HepG2 (cell line): ENCODE data around the gene PIGN. TPM values are rescaled to one million over a fixed set of nuclear protein-coding genes. Genes with fewer than 3 reads are reported as not detected.

Experiments
- ATAC-seq: fragments of 200-7000 bp; cut with Tn5 transposase; 3 replicates; pipeline ENCODE4 v1.9.1; 2020; ENCODE audit warnings: mild to moderate bottlenecking, moderate library complexity
- BruUV-seq: library from RNA; stranded (reverse); fragments of 400-500 nt; replicated peaks from 2 replicates; lab custom pipeline; 2021; lab: Mats Ljungman, UMichigan
- CTCF ChIA-PET: fragments of 300-600 bp; formaldehyde crosslinking; extraction: SDS; loops from one replicate; lab custom pipeline; 2021; ENCODE audit warnings: low total read pairs, inconsistent platforms, low intra/inter-chr PET ratio; lab: Yijun Ruan, JAX
- POLR2A ChIA-PET: fragments of 350-600 bp; sonication (Branson Sonifier 250); formaldehyde crosslinking; loops from one replicate; lab custom pipeline; 2020; ENCODE audit warnings: antibody characterized with exemption, inconsistent platforms; lab: Yijun Ruan, JAX
- DNase-seq: peaks from one replicate; pipeline ENCODE4 v3.0.0-alpha.2; 2015; ENCODE audit warnings: low spot score
- FAIRE-seq: peaks from 3 replicates; lab custom pipeline; 2011; peaks lifted over from hg19 to GRCh38; lab: Jason Lieb, UNC
- H2AFZ ChIP-seq: one replicate; pipeline ENCODE4 v1.6.1; 2011; ENCODE audit warnings: low read length, inconsistent platforms
- H3K27ac ChIP-seq: fragments of 300-600 bp; 3 replicates; pipeline ENCODE4 v1.8.0; 2011; ENCODE audit warnings: mixed run types, mild to moderate bottlenecking, mixed read lengths, low read length, inconsistent platforms; ENCODE audit not compliant: insufficient read depth; ENCODE audit errors: extremely low read length
- H3K27me3 ChIP-seq, 2 experiments: fragments of 200-600 bp in 1 of 2; 2 replicates in 1 of 2; 3 replicates in 1 of 2; pipeline versions ENCODE4 v1.6.0 to v1.8.0; 2011; ENCODE audit warnings: low read length in 2 of 2, mild to moderate bottlenecking in 2 of 2, moderate library complexity in 2 of 2, inconsistent platforms in 1 of 2; ENCODE audit not compliant: insufficient read depth in 2 of 2, control insufficient read depth in 1 of 2
- H3K36me3 ChIP-seq, 2 experiments: fragments of 200-600 bp in 1 of 2; replicated peaks in 1 of 2; 2 replicates in 1 of 2; 3 replicates in 1 of 2; pipeline versions ENCODE4 v1.5.1 to v1.8.0; 2011; ENCODE audit warnings: low read length in 2 of 2, inconsistent platforms in 1 of 2; ENCODE audit not compliant: insufficient read depth in 2 of 2, control insufficient read depth in 1 of 2
- H3K4me1 ChIP-seq: 2 replicates; pipeline ENCODE4 v1.5.1; 2012; ENCODE audit warnings: low read length, inconsistent platforms; ENCODE audit not compliant: insufficient read depth
- H3K4me2 ChIP-seq: 2 replicates; pipeline ENCODE4 v1.6.0; 2011; ENCODE audit warnings: low read depth, low read length, inconsistent platforms
- H3K4me3 ChIP-seq, 3 experiments: fragments of 200-600 bp in 1 of 3; sonication (generic), shearing (Covaris generic) in 1 of 3; replicated peaks in 1 of 3; 2 replicates each; pipeline ENCODE4 v1.5.1; 2011 to 2016; ENCODE audit warnings: low read length in 3 of 3, inconsistent platforms in 2 of 3, low read depth in 2 of 3, mild to moderate bottlenecking in 2 of 3, control low read depth in 1 of 3, mixed read lengths in 1 of 3; ENCODE audit not compliant: insufficient read depth in 1 of 3
- H3K79me2 ChIP-seq: one replicate; pipeline ENCODE4 v1.6.1; 2011; ENCODE audit warnings: low read length, inconsistent platforms; ENCODE audit not compliant: insufficient read depth
- H3K9ac ChIP-seq: 2 replicates; pipeline ENCODE4 v1.6.0; 2011; ENCODE audit warnings: mild to moderate bottlenecking, low read depth, low read length, inconsistent platforms; ENCODE audit not compliant: insufficient read depth
- H3K9me3 ChIP-seq: 2 replicates; pipeline ENCODE4 v1.5.1; 2012; ENCODE audit warnings: mild to moderate bottlenecking, low read length
- H4K20me1 ChIP-seq: 2 replicates; pipeline ENCODE4 v1.6.0; 2011; ENCODE audit warnings: inconsistent platforms, mild to moderate bottlenecking, low read length, moderate library complexity; ENCODE audit not compliant: insufficient read depth
- HNRNPL ChIP-seq: fragments of 200-400 bp; formaldehyde crosslinking; IDR thresholded peaks from 2 replicates; pipeline ENCODE4 v1.6.1; 2017; ENCODE audit warnings: mild to moderate bottlenecking, low read depth, low read length
- IRF2 ChIP-seq: IDR thresholded peaks from 2 replicates; pipeline ENCODE4 v1.6.1; 2018; ENCODE audit warnings: missing genetic modification reagents, missing compliant biosample characterization
- MYNN ChIP-seq: sonication (generic); formaldehyde crosslinking; IDR thresholded peaks from 2 replicates; pipeline ENCODE4 v1.4.0; 2020; ENCODE audit warnings: mild to moderate bottlenecking, low read depth, missing genetic modification reagents
- TARDBP ChIP-seq: sonication (generic); formaldehyde crosslinking; IDR thresholded peaks from 2 replicates; pipeline ENCODE4 v1.8.0; 2022; ENCODE audit warnings: mild to moderate bottlenecking, missing genetic modification reagents
- ZBTB21 ChIP-seq: sonication (generic); formaldehyde crosslinking; IDR thresholded peaks from 2 replicates; pipeline ENCODE4 v1.4.0; 2020; ENCODE audit warnings: missing genetic modification reagents
- ZNF10 ChIP-seq: sonication (generic); formaldehyde crosslinking; IDR thresholded peaks from 2 replicates; pipeline ENCODE4 v1.4.0; 2020; ENCODE audit warnings: mild to moderate bottlenecking, low read depth, missing genetic modification reagents, borderline replicate concordance
- ZNF251 ChIP-seq: sonication (generic); formaldehyde crosslinking; IDR thresholded peaks from 2 replicates; pipeline ENCODE4 v1.9.0; 2021; ENCODE audit warnings: mild to moderate bottlenecking, missing genetic modification reagents
- ZNF781 ChIP-seq: sonication (generic); formaldehyde crosslinking; IDR thresholded peaks from 2 replicates; pipeline ENCODE4 v1.5.1; 2020; ENCODE audit warnings: borderline replicate concordance, mild to moderate bottlenecking, missing genetic modification reagents; ENCODE audit errors: not compliant biosample characterization
- ZZZ3 ChIP-seq: sonication (generic); formaldehyde crosslinking; IDR thresholded peaks from 2 replicates; pipeline ENCODE4 v1.4.0; 2020; ENCODE audit warnings: missing genetic modification reagents, mild to moderate bottlenecking, borderline replicate concordance
- WGBS: methylation state at CpG from one replicate; pipeline ENCODE4 v1.1.6; 2017; ENCODE audit warnings: low lambda C conversion rate; 5-methylcytosine and 5-hydroxymethylcytosine counted together
- in situ Hi-C: cut with HindIII; loops from 2 replicates; pipeline ENCODE4 v1.10.0; 2017; ENCODE audit warnings: low pct_unique_long_range_greater_than_20kb; ENCODE audit not compliant: extremely low pct_ligation_motif_present
- intact Hi-C: fragments of 100-400 bp; cut with micrococcal nuclease; formaldehyde crosslinking; loops from one replicate; pipeline ENCODE4 v1.10.0; 2022; ENCODE audit not compliant: unreplicated experiment
- polyA plus RNA-seq, 8 experiments: library from polyadenylated mRNA; depleted of rRNA in 3 of 8; stranded (reverse) in 7 of 8; unstranded in 1 of 8; fragments of >200 nt; fragmentation: Illumina TruSeq in 4 of 8; extraction: Trizol in 4 of 8; gene quantifications; 2 replicates each; pipeline versions ENCODE4 v1.2.1 to v1.2.3, GENCODE V29; 2011 to 2016; ENCODE audit warnings: low read depth in 4 of 8, missing spikeins in 1 of 8, mixed read lengths in 1 of 8; ENCODE audit not compliant: insufficient read depth in 1 of 8
- total RNA-seq, 5 experiments: library from RNA; depleted of rRNA; stranded (reverse); fragments of >200 nt; fragmentation: Illumina TruSeq; extraction: Trizol; gene quantifications; 2 replicates each; pipeline ENCODE4 v1.2.3, GENCODE V29; 2016; ENCODE audit warnings: low read depth in 1 of 5
- TF ChIP-seq, protein P1 (sequence below): sonication (generic); formaldehyde crosslinking; IDR thresholded peaks from 2 replicates; pipeline ENCODE4 v1.5.1; 2020; ENCODE audit warnings: missing genetic modification reagents, mild to moderate bottlenecking, borderline replicate concordance
- TF ChIP-seq, protein P2 (sequence below): sonication (generic); formaldehyde crosslinking; IDR thresholded peaks from 2 replicates; pipeline ENCODE4 v1.4.0; 2020; ENCODE audit warnings: mild to moderate bottlenecking, missing genetic modification reagents, borderline replicate concordance
- TF ChIP-seq, protein P3 (sequence below): IDR thresholded peaks from 2 replicates; pipeline ENCODE4 v1.6.1; 2016; ENCODE audit warnings: missing genetic modification reagents, missing compliant biosample characterization

The PIGN gene
- total and polyA plus RNA-seq, 2 of the 13 experiments (the other 11 are each of a cell fraction or from before 2014, with no cell fraction given): 15.5 to 33.6 TPM

DNA sequence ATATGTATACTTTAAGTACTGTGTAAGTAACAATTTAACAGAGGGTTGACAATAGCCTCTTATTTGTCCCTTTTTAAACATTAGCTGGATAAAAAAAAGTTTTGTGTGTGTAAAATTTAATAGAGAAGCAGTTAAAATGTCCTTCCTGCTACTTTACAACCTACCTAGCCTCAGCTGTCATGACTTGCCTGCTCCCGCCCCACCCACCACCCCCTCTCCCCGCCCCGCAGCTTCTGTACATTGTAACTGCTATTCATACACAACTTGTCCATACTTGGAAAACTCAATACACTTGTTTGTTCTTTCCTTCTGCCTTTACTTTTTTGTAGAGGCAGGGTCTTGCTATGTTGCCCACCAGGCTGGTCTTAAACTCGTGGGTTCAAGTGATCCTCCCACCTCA lies 19.7 kb upstream of the PIGN start (continued):
- TF ChIP-seq, protein P1, sequence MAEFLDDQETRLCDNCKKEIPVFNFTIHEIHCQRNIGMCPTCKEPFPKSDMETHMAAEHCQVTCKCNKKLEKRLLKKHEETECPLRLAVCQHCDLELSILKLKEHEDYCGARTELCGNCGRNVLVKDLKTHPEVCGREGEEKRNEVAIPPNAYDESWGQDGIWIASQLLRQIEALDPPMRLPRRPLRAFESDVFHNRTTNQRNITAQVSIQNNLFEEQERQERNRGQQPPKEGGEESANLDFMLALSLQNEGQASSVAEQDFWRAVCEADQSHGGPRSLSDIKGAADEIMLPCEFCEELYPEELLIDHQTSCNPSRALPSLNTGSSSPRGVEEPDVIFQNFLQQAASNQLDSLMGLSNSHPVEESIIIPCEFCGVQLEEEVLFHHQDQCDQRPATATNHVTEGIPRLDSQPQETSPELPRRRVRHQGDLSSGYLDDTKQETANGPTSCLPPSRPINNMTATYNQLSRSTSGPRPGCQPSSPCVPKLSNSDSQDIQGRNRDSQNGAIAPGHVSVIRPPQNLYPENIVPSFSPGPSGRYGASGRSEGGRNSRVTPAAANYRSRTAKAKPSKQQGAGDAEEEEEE (CRISPR knock-in tag): no peak
- no peak for TF ChIP-seq ZNF251

DNA sequence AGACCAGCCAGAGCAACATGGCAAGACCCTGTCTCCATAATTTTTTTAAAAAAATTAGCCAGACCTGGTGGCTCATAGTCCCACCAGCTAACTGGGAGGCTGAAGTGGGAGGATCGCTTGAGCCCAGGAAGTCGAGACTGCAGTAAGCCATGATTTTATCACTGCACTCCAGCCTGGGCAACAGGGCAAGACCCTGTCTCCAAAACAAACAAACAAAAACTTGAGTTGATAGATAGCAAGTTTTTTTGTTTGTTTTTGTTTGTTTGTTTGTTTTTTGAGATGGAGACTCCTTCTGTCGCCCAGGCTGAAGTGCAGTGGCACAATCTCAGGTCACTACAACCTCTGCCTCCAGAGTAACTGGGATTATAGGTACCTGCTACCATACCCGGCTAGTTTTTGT lies 19.0 kb upstream of the PIGN start:
- Histone ChIP-seq H3K4me2 (no peak overlapping the region), H3K79me2 (peaks cover 70% of the 10 kb centered on the region), H3K27ac (no peak overlapping the region), H3K9me3 (peaks cover 14% of the 10 kb centered on the region), H3K27me3 (no peaks in the 10 kb centered on the region), H3K36me3 (no peaks in the 10 kb centered on the region), H3K4me1 (no peaks in the 10 kb centered on the region), H3K9ac (no peak overlapping the region), H3K4me3 (no peak overlapping the region), H2AFZ (no peak overlapping the region), H4K20me1 (no peaks in the 10 kb centered on the region)
- CTCF ChIA-PET: no interaction called here
- ATAC-seq: no peak
- no TSS peak for BruUV-seq
- in situ Hi-C loops: no loop called here
- no peak for FAIRE-seq
- TF ChIP-seq HNRNPL: no peak
- no peak for TF ChIP-seq ZNF781 (CRISPR knock-in tag)
- TF ChIP-seq, protein P2, sequence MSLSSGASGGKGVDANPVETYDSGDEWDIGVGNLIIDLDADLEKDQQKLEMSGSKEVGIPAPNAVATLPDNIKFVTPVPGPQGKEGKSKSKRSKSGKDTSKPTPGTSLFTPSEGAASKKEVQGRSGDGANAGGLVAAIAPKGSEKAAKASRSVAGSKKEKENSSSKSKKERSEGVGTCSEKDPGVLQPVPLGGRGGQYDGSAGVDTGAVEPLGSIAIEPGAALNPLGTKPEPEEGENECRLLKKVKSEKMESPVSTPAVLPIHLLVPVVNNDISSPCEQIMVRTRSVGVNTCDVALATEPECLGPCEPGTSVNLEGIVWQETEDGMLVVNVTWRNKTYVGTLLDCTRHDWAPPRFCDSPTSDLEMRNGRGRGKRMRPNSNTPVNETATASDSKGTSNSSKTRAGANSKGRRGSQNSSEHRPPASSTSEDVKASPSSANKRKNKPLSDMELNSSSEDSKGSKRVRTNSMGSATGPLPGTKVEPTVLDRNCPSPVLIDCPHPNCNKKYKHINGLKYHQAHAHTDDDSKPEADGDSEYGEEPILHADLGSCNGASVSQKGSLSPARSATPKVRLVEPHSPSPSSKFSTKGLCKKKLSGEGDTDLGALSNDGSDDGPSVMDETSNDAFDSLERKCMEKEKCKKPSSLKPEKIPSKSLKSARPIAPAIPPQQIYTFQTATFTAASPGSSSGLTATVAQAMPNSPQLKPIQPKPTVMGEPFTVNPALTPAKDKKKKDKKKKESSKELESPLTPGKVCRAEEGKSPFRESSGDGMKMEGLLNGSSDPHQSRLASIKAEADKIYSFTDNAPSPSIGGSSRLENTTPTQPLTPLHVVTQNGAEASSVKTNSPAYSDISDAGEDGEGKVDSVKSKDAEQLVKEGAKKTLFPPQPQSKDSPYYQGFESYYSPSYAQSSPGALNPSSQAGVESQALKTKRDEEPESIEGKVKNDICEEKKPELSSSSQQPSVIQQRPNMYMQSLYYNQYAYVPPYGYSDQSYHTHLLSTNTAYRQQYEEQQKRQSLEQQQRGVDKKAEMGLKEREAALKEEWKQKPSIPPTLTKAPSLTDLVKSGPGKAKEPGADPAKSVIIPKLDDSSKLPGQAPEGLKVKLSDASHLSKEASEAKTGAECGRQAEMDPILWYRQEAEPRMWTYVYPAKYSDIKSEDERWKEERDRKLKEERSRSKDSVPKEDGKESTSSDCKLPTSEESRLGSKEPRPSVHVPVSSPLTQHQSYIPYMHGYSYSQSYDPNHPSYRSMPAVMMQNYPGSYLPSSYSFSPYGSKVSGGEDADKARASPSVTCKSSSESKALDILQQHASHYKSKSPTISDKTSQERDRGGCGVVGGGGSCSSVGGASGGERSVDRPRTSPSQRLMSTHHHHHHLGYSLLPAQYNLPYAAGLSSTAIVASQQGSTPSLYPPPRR (CRISPR knock-in tag): no peak
- no peak for TF ChIP-seq ZNF10 (CRISPR knock-in tag)
- TF ChIP-seq MYNN: no peak
- TF ChIP-seq ZBTB21 (CRISPR knock-in tag): no peak
- no peak for TF ChIP-seq TARDBP
- no peak for TF ChIP-seq IRF2
- TF ChIP-seq, protein P3, sequence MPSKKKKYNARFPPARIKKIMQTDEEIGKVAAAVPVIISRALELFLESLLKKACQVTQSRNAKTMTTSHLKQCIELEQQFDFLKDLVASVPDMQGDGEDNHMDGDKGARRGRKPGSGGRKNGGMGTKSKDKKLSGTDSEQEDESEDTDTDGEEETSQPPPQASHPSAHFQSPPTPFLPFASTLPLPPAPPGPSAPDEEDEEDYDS (CRISPR knock-in tag): no peak
- TF ChIP-seq ZZZ3 (CRISPR knock-in tag): no peak
- intact Hi-C loops: no loop called here
- 92% methylated on average over 4 of the region's 4 CpGs for WGBS
- no peak for DNase-seq
- POLR2A ChIA-PET: no interaction called here
